Skin epidermis (tissue), 12 donors: ENCODE measurements around the gene LRP1B.
"Not testable (repeated sequence)": the region's sequence is repeated elsewhere in the genome, so short reads cannot be mapped to it uniquely, and the experiment has no call there.

Experiments
- H3K27ac ChIP-seq, 21 experiments: fragments of 200-600 bp; sonication (generic) in 11 of 21; one replicate each; pipeline ENCODE4 v1.5.0; 2020; ENCODE audit warnings: mild to moderate bottlenecking in 3 of 21, inconsistent platforms in 2 of 21, moderate library complexity in 2 of 21
- H3K4me3 ChIP-seq, 7 experiments: fragments of 200-600 bp; sonication (generic) in 2 of 7; one replicate each; pipeline ENCODE4 v1.5.0; 2020; ENCODE audit warnings: inconsistent platforms in 2 of 7, mild to moderate bottlenecking in 2 of 7, moderate library complexity in 1 of 7

LRP1B gene

DNA sequence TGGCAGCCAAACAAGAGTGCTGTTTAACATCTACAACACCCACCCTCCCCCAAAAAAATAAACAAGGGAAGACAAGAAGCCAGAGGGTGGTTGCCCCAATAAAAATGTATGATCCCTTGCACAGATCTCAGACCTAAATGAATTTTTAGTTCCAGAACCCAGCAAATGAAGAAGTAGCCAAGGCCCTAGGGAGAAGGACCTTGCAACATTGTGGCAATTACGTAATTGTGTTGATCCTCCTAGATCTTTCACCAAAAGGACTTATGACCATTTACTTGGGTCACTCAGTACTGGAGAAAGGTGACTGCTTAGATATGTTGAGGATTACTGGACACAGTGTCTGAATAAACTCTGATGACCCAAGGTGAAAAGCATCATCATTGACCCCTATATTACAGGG lies 1393.8 kb downstream of the LRP1B start:
- H3K27ac ChIP-seq, result no peak overlapping the region

DNA sequence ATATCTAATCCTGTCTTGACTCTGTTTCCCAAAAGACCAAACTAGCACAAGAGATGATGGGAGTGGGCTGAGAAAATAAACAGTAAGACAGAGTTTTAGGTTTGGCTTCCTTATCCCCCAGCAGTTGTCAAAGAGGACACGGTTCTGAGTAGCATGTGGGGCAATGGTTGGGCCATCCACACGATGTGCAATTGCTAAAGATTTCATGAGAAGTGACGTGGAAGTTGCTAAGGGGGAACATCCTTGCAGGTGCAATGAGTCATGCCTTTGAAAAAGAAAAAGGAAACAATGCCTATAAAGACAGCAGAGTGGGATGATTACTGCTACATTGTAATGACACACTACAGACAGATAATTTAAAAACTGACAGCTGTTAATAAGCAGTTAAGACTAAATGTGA lies 1395.8 kb downstream of the LRP1B start:
- Histone ChIP-seq H3K27ac (no peak overlapping the region), H3K4me3 (no peak overlapping the region)

More for the DNA sequence above, 1393.8 kb downstream of the LRP1B start:
- no peak overlapping the region for H3K4me3 ChIP-seq

DNA sequence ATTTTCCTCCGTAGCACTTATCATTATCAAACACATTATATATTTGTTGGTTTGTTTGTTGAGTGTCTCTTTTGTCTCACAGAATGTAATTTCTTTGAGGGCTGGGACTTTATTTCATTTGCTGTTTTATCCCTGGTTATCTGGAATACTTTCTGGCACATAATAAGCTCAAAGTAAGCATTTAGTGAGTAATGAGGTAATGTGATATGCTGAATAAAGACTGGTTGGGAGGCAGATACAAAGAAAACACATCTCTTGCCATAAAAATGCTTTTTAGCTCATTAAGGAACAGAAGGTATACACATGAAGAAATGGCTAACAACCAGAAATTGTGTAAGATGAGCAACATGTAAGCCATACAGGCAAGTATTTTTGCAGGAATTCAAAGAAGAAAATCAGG lies 1411.8 kb downstream of the LRP1B start:
- Histone ChIP-seq H3K4me3 (no peak overlapping the region), H3K27ac (no peak overlapping the region)

DNA sequence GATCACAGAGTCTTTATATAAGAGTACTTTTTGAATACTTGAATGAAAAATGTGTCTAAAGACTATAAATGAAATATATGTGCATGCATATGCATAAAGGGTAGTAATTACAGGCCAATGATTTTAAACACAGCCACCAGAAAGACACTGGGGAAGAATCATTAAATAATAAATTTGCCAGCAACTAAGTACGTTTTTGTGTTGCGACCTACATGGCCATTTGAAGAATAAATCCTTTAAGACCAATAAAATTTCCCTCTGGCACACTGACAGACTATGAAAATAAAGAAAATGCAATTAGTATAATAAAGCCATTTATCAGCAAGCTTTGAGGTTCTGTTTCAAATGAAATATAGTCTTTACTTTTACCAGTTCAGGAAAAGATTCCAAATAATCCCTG lies 1413.3 kb downstream of the LRP1B start:
- no peak overlapping the region for H3K27ac ChIP-seq
- no peak overlapping the region for H3K4me3 ChIP-seq

DNA sequence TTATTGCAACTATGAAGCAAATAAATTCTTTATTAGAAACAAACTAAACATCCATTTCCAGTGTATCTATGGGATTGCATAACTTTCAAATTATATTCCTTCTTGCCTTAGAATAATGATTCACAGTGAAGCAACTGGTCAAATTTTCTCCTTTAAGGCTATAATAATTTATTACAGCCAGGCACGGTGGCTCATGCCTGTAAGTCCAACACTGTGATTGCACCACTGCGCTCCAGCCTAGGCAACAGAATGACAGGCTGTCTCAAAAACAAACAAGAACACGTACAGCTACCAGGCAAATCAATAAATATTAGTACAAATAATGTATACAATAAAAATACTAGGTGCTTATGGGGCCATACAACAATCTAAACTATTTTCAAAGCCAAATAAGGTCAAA lies 1416.2 kb downstream of the LRP1B start:
- Histone ChIP-seq H3K27ac (no peak overlapping the region), H3K4me3 (no peak overlapping the region)

DNA sequence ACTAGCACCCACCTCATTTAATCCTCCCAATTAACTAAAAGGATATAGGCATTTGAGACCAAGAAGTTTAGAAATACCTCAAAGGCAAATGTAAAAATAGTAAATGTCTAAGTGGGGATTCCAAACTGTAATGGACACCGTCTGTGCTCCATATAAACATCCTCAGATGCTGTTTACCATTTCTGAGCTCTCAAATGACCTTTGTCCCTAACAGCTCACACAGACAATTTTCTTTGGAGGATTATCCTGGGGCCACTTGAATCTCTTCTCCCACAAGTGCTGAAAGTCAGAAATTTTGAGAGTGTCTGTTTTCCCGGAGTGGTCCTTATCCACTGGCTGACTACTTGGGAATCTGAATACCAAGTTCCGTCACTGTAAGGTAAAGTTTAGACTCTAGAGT lies 1418.9 kb downstream of the LRP1B start:
- no peak overlapping the region for H3K27ac ChIP-seq
- no peak overlapping the region for H3K4me3 ChIP-seq

DNA sequence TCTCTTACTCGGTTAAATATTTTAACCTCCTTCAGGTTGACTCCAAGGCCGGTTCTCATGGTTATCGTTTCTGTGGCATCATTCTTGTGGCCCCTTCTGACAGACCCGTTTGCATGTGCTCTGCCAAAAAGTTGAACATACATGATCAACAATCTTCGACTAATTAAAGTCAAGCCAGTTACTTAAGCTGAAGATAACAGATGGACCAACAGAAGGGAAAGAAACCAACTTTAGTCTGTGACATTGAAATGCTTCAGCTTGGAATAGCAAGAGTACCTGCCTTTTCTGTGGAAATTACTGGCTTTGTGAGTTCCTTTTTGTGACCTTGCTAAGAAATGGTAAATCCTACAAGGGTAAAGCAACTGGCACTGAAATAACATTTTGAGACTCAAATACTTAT lies 1429.1 kb downstream of the LRP1B start:
- Histone ChIP-seq H3K27ac (no peak overlapping the region), H3K4me3 (no peak overlapping the region)

DNA sequence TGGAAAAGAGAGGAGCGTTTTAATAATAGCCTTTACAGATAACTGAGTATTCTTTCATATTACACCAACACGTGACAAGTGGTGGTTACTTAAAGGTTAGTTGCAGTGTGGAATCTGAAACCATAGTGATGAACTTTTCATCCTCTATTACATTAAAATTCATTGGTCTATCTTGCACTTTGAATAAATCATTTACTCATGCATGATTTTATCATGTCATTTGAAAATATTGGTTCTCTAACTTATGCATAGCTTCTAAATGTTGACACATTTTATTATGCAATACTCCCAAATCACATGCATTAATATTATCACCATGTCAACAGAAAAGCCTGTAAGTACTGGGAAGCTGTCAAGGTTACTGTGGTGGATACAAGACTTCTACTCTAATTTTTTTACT lies 1432.2 kb downstream of the LRP1B start:
- Histone ChIP-seq H3K27ac (no peak overlapping the region), H3K4me3 (no peak overlapping the region)

DNA sequence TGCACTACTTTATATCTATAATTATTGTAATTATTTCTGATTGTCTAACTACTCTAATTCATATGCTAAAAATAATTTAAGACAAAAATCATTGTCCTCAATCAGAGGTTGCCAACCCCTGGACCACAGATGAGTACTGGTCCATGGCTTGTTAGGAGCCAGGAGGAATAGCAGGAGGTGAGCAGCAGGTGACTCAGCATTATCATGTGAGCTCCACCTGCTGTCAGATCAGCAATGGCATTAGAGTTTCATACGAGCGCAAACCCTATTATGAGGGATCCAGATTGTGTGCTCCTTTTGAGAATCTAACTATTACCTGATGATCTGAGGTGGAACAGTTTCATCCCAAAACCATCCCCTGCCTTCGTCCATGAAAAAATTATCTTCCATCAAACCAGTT lies 1434.4 kb downstream of the LRP1B start:
- no peak overlapping the region for H3K4me3 ChIP-seq
- no peak overlapping the region for H3K27ac ChIP-seq

DNA sequence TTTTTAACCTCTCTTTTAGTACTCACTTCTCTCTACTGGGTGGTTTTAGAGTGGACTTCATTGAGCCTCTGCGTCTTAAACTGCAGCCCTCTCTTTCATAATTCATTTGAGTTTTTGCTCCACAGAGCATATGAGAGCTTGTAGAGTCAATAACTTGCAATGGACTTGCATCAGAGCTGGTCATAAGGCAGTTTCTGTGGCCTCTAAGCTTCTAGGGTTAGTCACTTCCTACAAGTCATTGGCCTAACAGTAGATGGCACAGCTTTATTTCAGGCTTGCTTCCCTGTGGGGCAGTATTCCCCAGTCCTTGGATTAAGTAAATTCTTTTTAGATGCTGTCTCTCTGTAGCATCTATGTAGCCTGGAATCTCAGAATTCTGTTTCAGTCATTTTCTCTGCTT lies 1435.7 kb downstream of the LRP1B start:
- Histone ChIP-seq H3K27ac (no peak overlapping the region), H3K4me3 (no peak overlapping the region)

DNA sequence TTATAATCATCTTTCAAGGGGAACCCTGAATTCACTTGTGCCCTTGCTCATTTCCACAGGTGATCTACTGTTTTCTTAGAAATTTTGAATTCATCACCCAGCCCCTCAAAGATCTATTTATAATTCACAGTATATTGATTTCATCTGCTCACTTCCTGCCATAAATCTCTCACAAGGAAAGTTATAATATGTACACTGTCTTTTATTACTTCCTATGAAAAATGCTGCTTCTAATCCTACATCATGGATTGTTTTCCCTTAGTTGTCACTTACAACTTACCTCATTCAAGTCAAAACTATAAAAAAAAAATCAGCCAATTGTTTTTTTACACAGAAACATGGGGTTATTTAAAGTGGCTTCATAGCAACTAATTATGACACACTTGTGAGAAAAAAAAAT lies 1443.0 kb downstream of the LRP1B start:
- Histone ChIP-seq H3K27ac (no peak overlapping the region), H3K4me3 (no peak overlapping the region)

DNA sequence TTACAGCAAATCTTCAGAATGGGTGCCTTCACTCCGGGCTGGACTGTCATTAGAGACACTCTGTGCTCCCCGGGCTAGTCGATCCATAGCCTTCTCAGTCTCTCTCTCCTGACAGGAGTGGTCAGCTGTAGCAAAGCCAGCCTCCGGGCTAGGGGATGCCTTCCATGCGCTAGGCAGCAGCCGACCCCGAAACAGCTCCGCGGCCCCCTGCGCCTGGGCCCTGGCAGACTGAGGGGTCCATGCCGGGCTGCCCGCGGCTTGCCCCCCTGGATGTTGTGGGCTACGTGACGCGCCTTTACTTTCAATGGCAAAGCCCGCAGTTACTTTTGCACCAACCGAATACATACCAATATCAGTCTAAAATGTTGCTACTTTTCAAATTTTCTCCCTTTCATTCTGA lies 1447.2 kb downstream of the LRP1B start:
- Histone ChIP-seq H3K4me3 (no peak overlapping the region), H3K27ac (no peak overlapping the region)

DNA sequence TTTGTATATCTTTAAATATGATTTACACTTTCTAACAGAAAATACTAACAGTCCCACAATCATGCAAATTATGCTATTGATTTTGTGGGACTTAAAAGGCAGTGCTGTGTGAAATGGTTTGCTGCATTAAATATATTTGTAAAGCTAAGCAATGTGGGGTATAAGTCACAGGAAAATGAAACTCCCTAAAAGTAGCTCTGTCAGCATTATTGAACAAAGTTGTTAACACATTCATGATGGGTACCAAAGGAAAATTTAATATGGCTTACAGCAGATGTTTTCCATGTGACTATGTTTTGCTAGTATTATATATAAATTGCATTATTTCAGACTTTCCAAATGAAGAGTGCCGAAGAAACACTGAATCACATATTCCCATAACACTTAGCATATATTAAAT lies 1450.0 kb downstream of the LRP1B start:
- H3K27ac ChIP-seq, result no peak overlapping the region
- no peak overlapping the region for H3K4me3 ChIP-seq

DNA sequence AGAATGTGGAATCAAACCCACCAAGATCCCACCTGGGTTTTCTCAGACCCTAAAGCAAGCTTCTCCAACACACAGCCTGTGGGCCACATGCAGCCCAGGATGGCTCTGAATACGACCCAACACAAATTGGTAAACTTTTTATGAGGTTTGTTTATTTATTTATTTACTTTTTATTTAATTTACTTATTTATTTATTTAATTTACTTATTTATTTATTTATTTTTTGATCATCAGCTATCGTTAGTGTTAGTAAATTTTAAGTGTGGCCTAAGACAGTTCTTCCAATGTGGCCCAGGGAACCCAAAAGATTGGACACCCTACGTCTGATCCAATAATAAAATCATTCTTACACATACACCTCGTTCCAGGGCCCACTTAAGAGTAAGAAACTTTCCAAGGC lies 1451.1 kb downstream of the LRP1B start:
- no peak overlapping the region for H3K4me3 ChIP-seq

DNA sequence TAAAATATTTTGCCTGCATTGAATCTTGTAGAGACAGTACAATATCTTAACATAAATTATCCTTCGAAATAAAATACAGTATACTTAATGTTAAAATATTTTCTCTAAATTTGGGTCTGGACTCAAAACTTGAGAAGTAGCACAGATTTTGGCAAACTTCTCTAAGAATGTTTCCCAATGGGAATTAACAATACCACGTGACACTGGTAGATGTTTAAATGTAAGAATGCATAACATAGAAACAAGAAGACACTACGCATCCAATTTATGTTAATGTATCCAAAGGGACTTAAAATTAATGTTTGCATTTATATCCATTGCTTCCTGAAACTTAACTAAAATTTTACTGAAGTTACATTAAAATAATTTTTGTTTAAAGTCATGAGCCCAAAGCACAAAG lies 1460.9 kb downstream of the LRP1B start:
- Histone ChIP-seq H3K27ac (no peak overlapping the region), H3K4me3 (no peak overlapping the region)

More for the DNA sequence above, 1451.1 kb downstream of the LRP1B start:
- no peak overlapping the region for H3K27ac ChIP-seq

DNA sequence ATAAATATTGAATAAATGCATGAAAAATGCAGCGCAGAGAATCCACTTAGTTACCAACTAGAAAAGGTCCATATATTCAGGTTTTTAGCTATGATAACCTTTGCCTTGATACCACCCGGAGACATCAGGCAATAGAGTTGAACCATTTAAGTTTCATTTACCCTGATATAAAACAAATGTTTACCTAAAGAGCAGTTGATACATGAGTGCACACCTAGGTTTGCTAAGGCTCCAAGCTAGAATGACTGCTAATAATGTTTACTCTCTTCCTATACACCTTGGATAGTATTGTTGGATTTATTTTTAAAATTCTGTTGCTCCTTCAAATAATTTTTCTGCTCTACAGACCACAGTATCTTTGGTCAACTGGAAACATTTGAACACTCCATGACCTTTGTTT lies 1463.6 kb downstream of the LRP1B start:
- Histone ChIP-seq H3K27ac (no peak overlapping the region), H3K4me3 (no peak overlapping the region)

DNA sequence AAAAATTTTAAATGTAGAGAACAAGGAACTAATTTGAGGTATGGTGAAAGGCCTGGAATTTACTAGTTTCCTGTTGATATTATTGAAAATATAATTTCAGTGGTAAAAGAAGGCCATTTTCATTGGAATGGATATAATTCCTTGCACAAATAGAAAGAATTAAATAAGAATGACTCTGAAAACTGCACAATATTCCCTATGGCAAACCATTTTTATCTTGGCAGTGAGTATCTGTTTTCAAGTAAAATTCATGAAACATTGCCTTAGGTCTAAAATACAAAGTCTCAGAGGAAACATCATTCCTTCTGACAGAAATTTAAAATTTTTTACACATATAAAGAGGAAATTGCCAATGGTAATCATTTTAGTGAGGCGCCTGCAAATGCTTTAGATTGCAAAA lies 1468.3 kb downstream of the LRP1B start:
- no peak overlapping the region for H3K4me3 ChIP-seq
- H3K27ac ChIP-seq, result no peak overlapping the region

DNA sequence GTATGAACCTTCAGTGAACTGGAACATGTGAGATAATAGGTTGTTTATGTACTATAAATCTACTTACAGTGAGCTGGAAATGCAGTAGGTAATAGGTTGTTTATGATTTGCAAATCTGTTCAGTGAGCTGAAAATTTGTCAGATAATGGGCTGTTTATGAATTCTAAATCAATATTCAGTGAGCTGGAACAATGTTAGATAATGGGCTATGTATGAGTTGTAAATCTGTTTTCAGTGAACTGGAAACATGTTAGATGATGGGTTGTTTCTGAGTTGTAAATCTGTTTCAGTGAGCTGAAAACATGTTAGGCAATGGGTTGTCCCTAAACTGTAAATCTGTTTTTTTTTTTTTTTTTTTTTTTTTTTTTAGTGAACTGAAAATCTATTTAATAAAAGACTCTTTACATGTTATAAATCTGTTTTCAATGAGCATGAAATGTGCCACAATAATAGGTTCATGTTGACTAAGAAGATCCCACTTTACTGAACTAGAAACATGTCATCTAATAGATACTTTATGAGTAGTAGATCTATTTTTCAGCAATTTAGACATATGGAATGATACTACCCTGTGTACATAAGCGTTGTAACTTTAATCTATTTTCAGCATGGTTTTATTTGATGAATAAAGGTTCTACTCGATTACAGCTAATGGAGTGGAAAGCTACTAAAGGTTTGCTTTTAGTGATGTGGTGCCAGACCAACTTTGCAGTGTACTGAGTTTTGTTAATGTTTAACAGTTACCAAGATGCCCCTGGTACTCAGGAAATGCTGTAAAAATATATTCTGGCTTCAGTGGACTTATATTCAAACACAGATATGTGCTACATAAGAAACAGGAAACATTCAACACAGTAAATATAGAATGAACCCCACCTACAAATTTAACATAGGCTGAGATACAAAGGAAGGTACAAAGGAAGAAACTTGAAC lies 1471.8 kb downstream of the LRP1B start:
- Histone ChIP-seq H3K4me3 (no peak overlapping the region), H3K27ac (no peak overlapping the region)

DNA sequence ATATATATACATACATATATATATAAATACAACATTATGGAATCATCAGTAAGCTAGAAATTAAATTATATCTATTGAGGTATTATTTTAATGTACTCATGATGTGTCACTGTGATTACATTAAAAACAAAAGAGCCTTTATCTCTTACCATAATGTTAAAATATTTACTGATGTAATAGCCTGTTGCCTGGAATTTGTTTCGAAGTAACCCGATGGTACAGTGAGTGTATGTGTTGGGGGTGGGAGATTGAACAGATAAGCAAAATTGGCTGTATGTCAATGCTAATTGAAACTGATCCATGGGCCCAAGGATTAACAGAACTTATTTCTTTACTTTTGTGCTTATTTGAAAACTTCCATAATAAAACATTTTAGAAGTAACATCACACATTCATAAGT lies 1473.2 kb downstream of the LRP1B start:
- Histone ChIP-seq H3K4me3 (no peak overlapping the region), H3K27ac (no peak overlapping the region)

DNA sequence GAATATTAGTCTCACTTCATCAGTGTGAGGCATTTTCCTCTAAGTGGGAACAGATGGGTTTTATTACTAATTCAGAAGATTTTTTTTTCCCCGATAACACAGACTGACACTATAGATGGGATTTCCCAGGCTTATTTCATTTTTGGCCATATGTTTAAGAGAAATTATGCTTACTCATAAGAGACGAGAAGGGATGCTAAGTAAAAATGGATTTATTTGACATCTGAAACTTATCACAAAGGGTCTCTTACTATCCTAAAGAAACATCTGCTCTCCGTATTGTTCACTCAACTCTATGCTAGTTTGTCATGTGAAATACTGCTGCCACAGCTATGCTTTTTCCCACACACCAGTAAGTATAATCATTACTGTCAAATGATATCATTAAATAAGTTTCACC lies 1476.3 kb downstream of the LRP1B start:
- H3K4me3 ChIP-seq, result no peak overlapping the region
- peak overlapping the region in 1 of 21 experiments; percentile 23 for H3K27ac ChIP-seq

DNA sequence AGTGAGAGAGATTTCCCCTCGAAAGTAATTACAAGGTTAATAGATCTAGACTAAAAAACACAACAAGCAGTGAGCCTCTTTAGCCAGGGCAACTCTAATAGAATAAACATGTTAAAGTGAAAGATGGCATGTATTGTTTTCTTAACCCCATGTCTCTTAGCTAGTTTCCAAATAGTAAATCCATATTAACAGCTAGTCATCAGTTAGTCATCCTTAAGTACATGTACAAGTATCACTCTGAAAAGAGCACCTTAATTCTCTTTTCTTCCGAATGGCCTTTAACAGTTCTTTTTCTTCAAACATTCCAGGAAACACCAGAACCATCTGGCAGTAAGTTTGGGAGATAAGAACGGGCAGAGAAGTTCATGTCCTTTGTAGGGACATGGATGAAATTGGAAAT lies 1480.0 kb downstream of the LRP1B start:
- H3K4me3 ChIP-seq, result no peak overlapping the region
- no peak overlapping the region for H3K27ac ChIP-seq

DNA sequence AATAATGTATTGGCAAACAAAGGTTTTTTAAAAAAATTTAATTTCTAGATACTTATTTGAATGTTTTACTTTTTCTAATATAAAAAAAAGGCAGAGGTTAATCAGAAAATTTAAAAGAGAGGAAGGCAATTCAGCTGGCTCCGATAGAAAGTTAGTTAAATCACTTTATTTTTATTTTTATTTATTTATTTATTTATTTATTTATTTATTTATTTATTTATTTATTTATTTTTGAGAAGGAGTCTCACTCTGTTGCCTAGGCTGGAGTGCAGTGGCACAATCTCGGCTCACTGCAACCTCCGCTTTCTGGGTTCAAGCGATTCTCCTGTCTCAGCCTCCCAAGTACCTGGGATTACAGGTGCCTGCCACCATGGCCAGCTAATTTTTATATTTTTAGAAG lies 1480.7 kb downstream of the LRP1B start:
- not testable (repeated sequence) for H3K27ac ChIP-seq

More for the DNA sequence above, 1480.7 kb downstream of the LRP1B start:
- not testable (repeated sequence) for H3K4me3 ChIP-seq
